PC-9 (cell line): ENCODE measurements around the gene VPS11.

Experiments used
- CTCF ChIP-seq: fragments of 200-600 bp; sonication (generic); conservative IDR thresholded peaks from 2 replicates; pipeline ENCODE4 v1.6.1; 2017; ENCODE audit warnings: mixed run types, antibody characterized with exemption, mild to moderate bottlenecking, moderate library complexity
- EZH2 ChIP-seq: fragments of 200-600 bp; sonication (generic); IDR thresholded peaks from 2 replicates; pipeline ENCODE4 v1.8.0; 2017; ENCODE audit warnings: antibody characterized with exemption, low read depth

- TF ChIP-seq CTCF (no peak), EZH2 (no peak)
Observed at GRCh38 chr11:119052163-119052814, 15.3 kb upstream of the VPS11 start.
